NCI-H82 (cell line): Measurements from ENCODE around the gene KCNQ1OT1.

Experiments used
- DNase-seq: peaks from one replicate; lab custom pipeline; 2025; lab: John Stamatoyannopoulos, UW

Gene KCNQ1OT1

GRCh38 chr11:2570841-2571597 lies 128.8 kb downstream of the KCNQ1OT1 start:
- DNase-seq = no peak

- DNase-seq = no peak
These were observed 129.5 kb downstream of the KCNQ1OT1 start for GRCh38 chr11:2570211-2570811.

- no peak for DNase-seq
These were observed 130.0 kb downstream of the KCNQ1OT1 start for GRCh38 chr11:2569731-2570210.

GRCh38 chr11:2569321-2569721 lies 130.5 kb downstream of the KCNQ1OT1 start:
- no peak for DNase-seq

DNA sequence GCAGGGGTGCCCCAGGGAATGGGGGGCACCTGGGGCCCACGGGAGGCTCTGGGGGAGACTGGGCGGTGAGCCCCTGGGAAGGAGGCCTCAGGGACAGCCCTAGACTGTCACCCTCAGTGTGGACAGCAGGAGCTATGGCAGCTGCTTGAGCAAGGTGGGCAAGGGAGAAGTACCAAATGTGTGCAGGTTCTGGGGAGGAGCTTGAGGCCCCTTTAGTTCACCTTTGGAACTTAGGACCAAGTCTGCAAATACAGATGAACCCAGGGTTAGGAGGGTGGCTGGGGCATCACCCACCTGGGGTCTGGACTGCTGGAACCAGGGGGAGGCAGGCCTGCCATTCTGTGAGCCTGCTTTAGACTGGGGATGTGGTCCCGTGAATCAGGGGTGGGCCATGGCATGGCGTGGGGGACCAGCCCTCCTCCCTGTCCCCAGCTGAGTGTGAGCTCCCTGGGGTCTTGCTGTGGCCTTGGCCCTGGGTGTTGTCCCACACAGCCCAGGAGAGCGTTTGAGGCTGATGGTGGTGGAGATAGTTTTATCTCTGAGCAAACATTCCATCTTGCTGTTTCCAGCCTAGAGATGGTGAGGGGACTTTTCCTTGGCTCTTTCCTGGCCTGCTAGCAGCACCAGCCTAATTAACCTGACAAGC lies 132.6 kb downstream of the KCNQ1OT1 start:
- no peak for DNase-seq

DNA sequence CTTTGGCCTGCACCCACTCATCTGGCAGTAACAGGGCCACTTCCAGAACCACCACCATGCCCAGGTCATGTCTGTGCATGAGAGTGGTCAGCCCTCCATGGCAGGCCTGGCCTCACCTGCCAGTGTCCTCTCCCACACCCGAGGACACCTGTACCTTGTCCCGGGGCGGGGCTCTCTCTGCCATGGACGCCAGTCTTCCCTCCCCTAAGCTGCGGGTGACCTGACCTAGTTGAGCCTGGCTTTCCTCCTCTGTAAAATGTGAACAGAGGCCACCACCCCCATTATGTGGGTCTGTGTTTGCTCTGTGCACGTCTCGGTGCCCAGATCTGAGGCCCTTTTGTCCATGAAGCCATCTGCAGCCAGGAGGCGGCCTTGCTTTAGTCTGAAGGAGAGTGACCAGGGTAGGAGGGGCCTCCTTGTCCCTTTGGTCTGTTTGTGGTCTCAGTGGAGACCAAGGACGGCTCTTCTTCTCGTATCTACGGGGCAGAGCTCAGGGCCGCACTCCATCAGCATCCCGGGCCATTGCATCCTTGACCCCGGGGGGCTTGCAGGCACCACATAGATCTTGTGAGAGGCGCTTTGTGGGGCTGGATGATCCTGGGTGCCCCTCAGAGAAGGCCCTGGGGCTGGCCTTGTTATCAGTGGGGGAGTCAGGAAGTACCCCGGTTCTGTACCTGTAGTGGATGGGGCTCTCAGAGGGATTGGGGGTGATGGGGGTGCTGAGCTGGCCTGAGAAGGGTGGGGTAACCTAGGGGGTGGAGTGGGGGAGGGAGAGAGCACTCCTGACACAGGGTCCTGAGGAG lies 133.4 kb downstream of the KCNQ1OT1 start:
- DNase-seq = no peak

- no peak for DNase-seq
These were observed 134.2 kb downstream of the KCNQ1OT1 start for GRCh38 chr11:2565447-2566222.

- no peak for DNase-seq
These were observed 135.0 kb downstream of the KCNQ1OT1 start for GRCh38 chr11:2564588-2565425.

DNA sequence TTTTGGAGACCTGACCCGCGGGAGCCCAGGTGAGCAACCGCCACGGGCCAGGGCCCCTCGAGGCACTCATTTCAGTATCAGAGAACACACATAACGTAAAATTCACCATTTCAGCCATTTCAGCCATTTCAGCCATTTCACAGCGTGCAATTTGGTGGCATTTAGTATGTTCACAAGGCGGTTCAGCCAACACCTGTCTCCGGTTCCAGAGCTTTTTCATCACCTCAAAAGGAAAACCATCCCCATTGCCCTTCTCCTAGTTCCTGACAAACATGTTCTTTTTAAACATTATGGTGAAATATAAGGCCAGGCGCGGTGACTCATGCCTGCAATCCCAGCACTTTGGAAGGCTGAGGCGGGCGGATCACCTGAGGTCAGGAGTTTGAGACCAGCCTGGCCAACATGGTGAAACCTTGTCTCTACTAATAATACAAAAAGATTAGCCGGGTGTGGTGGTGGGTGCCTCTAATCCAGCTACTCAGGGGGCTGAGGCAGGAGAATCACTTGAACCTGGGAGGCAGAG lies 135.7 kb downstream of the KCNQ1OT1 start:
- DNase-seq = no peak

DNA sequence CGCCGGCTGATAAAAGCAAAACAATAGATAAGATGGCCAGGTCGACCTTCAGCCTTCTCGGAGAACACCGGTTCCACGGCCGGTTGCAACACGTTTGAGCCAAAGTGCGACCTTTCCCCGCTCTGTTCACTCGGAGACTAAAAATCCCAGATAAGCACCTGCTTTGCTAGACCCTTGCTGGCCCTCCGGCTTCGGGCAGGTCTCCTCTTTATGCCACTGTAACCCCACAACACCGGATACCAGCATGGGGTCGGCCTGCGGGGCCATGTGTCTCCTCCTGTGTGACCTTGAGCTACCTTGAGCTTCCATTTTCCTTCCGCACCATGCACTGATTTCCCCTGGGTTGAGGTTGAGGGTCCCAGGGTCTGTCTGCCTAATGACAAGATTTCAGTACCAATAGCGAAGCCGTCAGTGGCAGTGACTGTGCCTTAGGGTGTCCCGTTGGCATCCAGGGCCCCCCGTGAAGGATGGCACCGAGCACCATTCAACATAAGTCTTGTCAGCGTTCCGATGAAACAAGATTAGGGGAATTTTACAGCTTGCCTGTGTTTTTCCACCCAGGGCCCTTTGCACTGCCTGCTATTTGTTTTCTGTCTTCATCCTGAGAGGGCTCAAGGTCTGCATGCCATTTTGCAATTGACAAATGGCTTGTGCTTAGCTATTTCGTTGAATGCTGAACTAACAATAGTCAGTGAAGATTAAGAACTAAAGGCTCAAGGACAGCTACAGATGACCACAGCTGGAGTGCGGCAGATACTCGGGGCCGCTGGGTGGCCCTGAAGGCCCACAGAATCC lies 136.4 kb downstream of the KCNQ1OT1 start:
- no peak for DNase-seq

- no peak for DNase-seq
These were observed 136.9 kb downstream of the KCNQ1OT1 start for GRCh38 chr11:2562890-2563212.

- no peak for DNase-seq
These were observed 137.9 kb downstream of the KCNQ1OT1 start for GRCh38 chr11:2561696-2562581.

- no peak for DNase-seq
These were observed 140.1 kb downstream of the KCNQ1OT1 start for GRCh38 chr11:2559527-2560311.

DNA sequence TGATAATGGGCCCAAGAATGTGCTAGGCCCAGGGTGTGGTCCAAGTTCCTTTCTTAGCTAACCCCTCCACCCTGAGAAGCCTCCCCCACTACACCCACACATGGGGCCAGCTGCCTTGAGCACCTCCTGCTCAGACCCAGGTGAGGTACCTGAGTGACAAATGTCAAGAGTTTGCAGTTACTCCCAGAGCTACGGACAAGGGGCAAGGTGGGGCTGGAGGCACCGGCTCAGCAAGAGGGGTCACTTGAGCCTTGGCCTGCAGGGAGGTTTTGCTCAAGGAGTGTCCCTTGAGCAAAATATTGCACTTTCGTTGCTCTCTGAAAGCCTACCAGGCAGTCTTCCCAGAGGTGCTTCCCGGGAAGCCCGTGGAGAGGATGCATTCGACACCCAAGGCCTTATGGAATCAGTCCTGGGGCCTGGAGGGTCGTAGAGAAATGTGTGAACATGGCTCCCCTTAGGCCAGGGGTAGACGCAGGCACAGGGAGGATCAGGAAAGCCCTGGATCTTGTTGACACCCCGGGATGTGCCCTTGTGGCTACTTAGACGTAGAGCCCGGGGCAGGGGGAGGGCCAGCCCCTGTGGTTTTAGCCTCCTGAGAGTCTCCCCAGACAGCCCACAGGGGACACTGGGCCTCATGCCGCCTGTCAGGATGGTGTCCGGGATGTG lies 140.8 kb downstream of the KCNQ1OT1 start:
- DNase-seq = no peak

DNA sequence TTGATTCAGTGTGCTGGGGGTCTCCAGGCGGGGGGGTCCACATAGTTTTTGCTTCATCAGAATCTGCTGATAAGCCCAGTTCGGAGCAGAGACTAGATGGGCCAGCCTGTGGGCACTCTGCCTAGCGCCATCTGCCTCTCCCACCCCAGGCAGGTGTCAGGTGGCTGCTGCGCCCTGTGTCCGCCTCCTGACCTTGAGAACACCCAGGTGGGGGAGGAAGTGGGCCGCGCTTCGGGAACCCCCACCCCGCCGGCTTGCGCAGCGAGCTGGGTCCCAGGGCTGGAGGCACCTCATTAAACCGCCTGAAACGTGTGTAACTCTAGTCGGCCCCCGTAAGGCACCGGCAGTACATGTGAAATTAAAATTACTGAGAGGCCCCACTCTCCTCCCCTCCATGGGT lies 141.4 kb downstream of the KCNQ1OT1 start:
- no peak for DNase-seq
